OCI-LY7 (cell line): Measurements from ENCODE around the gene TIGIT. TPM values are rescaled to one million over a fixed set of nuclear protein-coding genes. Genes with fewer than 3 reads are reported as not detected.

ENCODE experiments used
- BruUV-seq: library from RNA; stranded (reverse); fragments of 400-500 nt; replicated peaks from 2 replicates; lab custom pipeline; 2021; lab: Mats Ljungman, UMichigan
- CTCF ChIA-PET: fragments of 300-600 bp; sonication (Branson Sonifier 250); formaldehyde crosslinking; loops from one replicate; lab custom pipeline; 2022; ENCODE audit warnings: antibody characterized with exemption; ENCODE audit not compliant: unreplicated experiment; lab: Charles Lee
- POLR2A ChIA-PET: fragments of 300-600 bp; sonication (Branson Sonifier 250); formaldehyde crosslinking; loops from one replicate; lab custom pipeline; 2022; ENCODE audit warnings: antibody characterized with exemption; lab: Charles Lee
- DNase-seq: peaks from one replicate; pipeline ENCODE4 v3.0.0-alpha.2; 2015; ENCODE audit warnings: low spot score
- H2AFZ ChIP-seq: fragments of 200-600 bp; sonication (generic), shearing (Covaris generic); 2 replicates; pipeline ENCODE4 v1.6.1; 2014; ENCODE audit warnings: mild to moderate bottlenecking, antibody characterized with exemption, low read length, moderate library complexity
- H3K27ac ChIP-seq: fragments of 200-600 bp; sonication (generic); 2 replicates; pipeline ENCODE4 v1.5.1; 2014; ENCODE audit warnings: mixed run types, low read depth, mild to moderate bottlenecking, moderate library complexity, low read length, inconsistent platforms; ENCODE audit not compliant: poor library complexity, severe bottlenecking
- H3K36me3 ChIP-seq: fragments of 200-600 bp; sonication (generic); 2 replicates; pipeline ENCODE4 v1.6.1; 2014; ENCODE audit warnings: mild to moderate bottlenecking, antibody characterized with exemption, low read length, moderate library complexity, mixed read lengths; ENCODE audit not compliant: insufficient read depth
- H3K4me1 ChIP-seq: fragments of 200-600 bp; sonication (generic); 2 replicates; pipeline ENCODE4 v1.5.1; 2014; ENCODE audit warnings: mild to moderate bottlenecking, low read length; ENCODE audit not compliant: insufficient read depth, poor library complexity, severe bottlenecking
- H3K4me2 ChIP-seq: fragments of 200-600 bp; sonication (generic); 2 replicates; pipeline ENCODE4 v1.6.1; 2014; ENCODE audit warnings: mild to moderate bottlenecking, low read length
- H3K4me3 ChIP-seq: fragments of 200-600 bp; sonication (generic); 2 replicates; pipeline ENCODE4 v1.5.1; 2014; ENCODE audit warnings: mild to moderate bottlenecking, low read depth, low read length; ENCODE audit not compliant: poor library complexity, severe bottlenecking
- H3K79me2 ChIP-seq: fragments of 200-600 bp; sonication (generic); 2 replicates; pipeline ENCODE4 v1.6.1; 2016; ENCODE audit warnings: low read depth, mild to moderate bottlenecking, low read length, moderate library complexity, mixed read lengths; ENCODE audit not compliant: insufficient read depth
- H3K9me2 ChIP-seq: fragments of 200-600 bp; sonication (generic); 2 replicates; pipeline ENCODE4 v1.6.1; 2016; ENCODE audit warnings: mild to moderate bottlenecking, low read length, mixed read lengths; ENCODE audit not compliant: insufficient read depth
- H3K9me3 ChIP-seq: fragments of 200-600 bp; sonication (generic); 2 replicates; pipeline ENCODE4 v1.6.1; 2014; ENCODE audit warnings: mild to moderate bottlenecking, mixed run types, low read length, mixed read lengths
- H4K20me1 ChIP-seq: fragments of 200-600 bp; sonication (generic); 2 replicates; pipeline ENCODE4 v1.6.1; 2014; ENCODE audit warnings: mild to moderate bottlenecking, antibody characterized with exemption, low read length, moderate library complexity, mixed read lengths; ENCODE audit not compliant: insufficient read depth
- CTCF ChIP-seq: fragments of 200-600 bp; sonication (generic); conservative IDR thresholded peaks from 2 replicates; pipeline ENCODE4 v1.5.1; 2014; ENCODE audit warnings: mild to moderate bottlenecking, antibody characterized with exemption, low read length, moderate library complexity, mixed read lengths
- EZH2phosphoT487 ChIP-seq: fragments of 200-600 bp; sonication (generic); IDR thresholded peaks from 2 replicates; pipeline ENCODE4 v1.6.1; 2018; ENCODE audit warnings: low read depth, borderline replicate concordance, mild to moderate bottlenecking, mixed run types, antibody characterized with exemption, low read length, moderate library complexity, mixed read lengths
- intact Hi-C: fragments of 100-400 bp; cut with micrococcal nuclease; formaldehyde crosslinking; loops from one replicate; pipeline ENCODE4 v1.10.0; 2022; ENCODE audit not compliant: unreplicated experiment
- total RNA-seq, 2 experiments: library from RNA; depleted of rRNA in 1 of 2; stranded (reverse); fragments of >200 nt in 1 of 2; shearing (Covaris generic) in 1 of 2; gene quantifications; 2 replicates each; pipeline ENCODE4 v1.2.3, GENCODE V29; 2014 to 2022

Gene TIGIT
- total RNA-seq, 2 experiments from 2014 or later, result 0.35 to 2.3 TPM

GRCh38 chr3:114350271-114350670 lies 56.4 kb downstream of the TIGIT start:
- no TSS peak for BruUV-seq
- ChIA-PET POLR2A (no interaction called here), CTCF (no interaction called here)
- no peak for TF ChIP-seq EZH2phosphoT487
- no peak for TF ChIP-seq CTCF
- H3K79me2 ChIP-seq, result no peaks in the 10 kb centered on the region
- H3K4me1 ChIP-seq, result no peaks in the 10 kb centered on the region
- no peak overlapping the region for H3K4me3 ChIP-seq
- no peak overlapping the region for H2AFZ ChIP-seq
- no peaks in the 10 kb centered on the region for H4K20me1 ChIP-seq
- DNase-seq, result no peak
- H3K4me2 ChIP-seq, result no peak overlapping the region
- no peaks in the 10 kb centered on the region for H3K36me3 ChIP-seq
- no peak overlapping the region for H3K27ac ChIP-seq
- H3K9me2 ChIP-seq, result no peaks in the 10 kb centered on the region
- intact Hi-C loops, result no loop called here
- no peaks in the 10 kb centered on the region for H3K9me3 ChIP-seq

GRCh38 chr3:114350690-114351089 lies 56.9 kb downstream of the TIGIT start:
- ChIA-PET CTCF (no interaction called here), POLR2A (no interaction called here)
- Histone ChIP-seq H3K9me2 (no peaks in the 10 kb centered on the region), H3K4me3 (no peak overlapping the region), H3K27ac (no peak overlapping the region), H3K79me2 (no peaks in the 10 kb centered on the region), H3K36me3 (no peaks in the 10 kb centered on the region), H3K9me3 (no peaks in the 10 kb centered on the region), H2AFZ (no peak overlapping the region), H3K4me1 (no peaks in the 10 kb centered on the region), H4K20me1 (no peaks in the 10 kb centered on the region), H3K4me2 (no peak overlapping the region)
- intact Hi-C loops, result no loop called here
- no peak for DNase-seq
- no TSS peak for BruUV-seq
- no peak for TF ChIP-seq EZH2phosphoT487
- TF ChIP-seq CTCF, result no peak

- POLR2A ChIA-PET, result no interaction called here
Observed at GRCh38 chr3:114351123-114351821, 57.4 kb downstream of the TIGIT start.

More at GRCh38 chr3:114351123-114351821, 57.4 kb downstream of the TIGIT start:
- intact Hi-C loops, result no loop called here
- no peaks in the 10 kb centered on the region for H4K20me1 ChIP-seq
- no peak overlapping the region for H3K4me2 ChIP-seq
- no peak for TF ChIP-seq CTCF
- TF ChIP-seq EZH2phosphoT487, result no peak
- H3K9me2 ChIP-seq, result no peaks in the 10 kb centered on the region
- H3K79me2 ChIP-seq, result no peaks in the 10 kb centered on the region
- H3K27ac ChIP-seq, result no peak overlapping the region
- H3K36me3 ChIP-seq, result no peaks in the 10 kb centered on the region
- H3K9me3 ChIP-seq, result no peaks in the 10 kb centered on the region
- no peak overlapping the region for H2AFZ ChIP-seq
- no peak for DNase-seq
- no peak overlapping the region for H3K4me3 ChIP-seq
- CTCF ChIA-PET, result no interaction called here
- H3K4me1 ChIP-seq, result no peaks in the 10 kb centered on the region
- no TSS peak for BruUV-seq
